ENCODE data around the gene DHX36.

DHX36 gene

DNA sequence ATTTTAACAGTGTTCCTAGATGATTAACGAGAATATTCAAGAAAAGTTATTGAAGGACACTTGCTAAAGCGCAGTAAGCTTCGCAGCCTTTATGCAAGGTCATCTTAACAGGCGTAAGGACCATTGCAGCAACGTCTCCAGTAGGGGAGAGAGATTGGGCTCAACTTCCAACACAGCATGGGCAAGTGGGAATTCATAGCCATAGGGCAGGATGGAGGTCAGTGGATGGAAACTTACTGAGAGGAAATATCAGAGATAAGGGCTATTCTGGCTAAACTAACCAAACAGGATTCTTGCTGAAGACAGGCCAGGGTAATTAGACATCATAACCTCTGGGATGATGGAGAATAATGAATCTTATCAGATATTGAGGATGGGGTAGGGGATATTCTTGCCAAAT is 82.8 kb downstream of the DHX36 start:
- Histone ChIP-seq H3K9ac (ENCODE audit: low read depth, low read length) (no peak overlapping the region), H3K9me3 (ENCODE audit: insufficient read depth, low read depth, low read length) (no peaks in the 10 kb centered on the region), H3K36me3 (ENCODE audit: insufficient read depth, low read depth, low read length) (peaks cover 10% of the 10 kb centered on the region; the same call in 1 of the 2 replicates), H3K4me3 (ENCODE audit: low read length) (no peak overlapping the region), H3K27ac (ENCODE audit: low read length) (no peak overlapping the region), H3K4me1 (ENCODE audit: insufficient read depth, low read length) (peaks cover 3% of the 10 kb centered on the region; the same call in 1 of the 2 replicates), H3K27me3 (ENCODE audit: insufficient read depth, low read length) (no peaks in the 10 kb centered on the region)

DNA sequence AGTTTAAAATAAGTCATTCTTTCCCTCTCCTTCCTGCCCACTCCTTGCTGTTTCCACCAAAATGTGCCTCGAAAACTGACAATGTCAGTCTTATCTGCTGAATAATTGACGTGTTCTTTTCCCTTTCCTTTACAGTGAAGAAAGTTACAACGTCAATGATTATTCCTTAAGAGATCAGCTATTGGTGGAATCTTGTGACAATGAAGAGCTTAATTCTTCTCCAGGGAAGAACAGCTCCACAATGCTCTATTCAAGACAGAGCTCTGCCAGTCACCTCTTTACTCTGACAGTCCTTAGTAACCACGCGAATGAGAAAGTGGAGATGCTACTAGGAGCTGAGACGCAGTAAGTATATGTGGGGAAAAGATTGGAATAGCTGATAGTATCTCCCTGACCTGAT is 84.1 kb downstream of the DHX36 start:
- Histone ChIP-seq H3K4me1 (ENCODE audit: insufficient read depth, low read length) (peaks cover 3% of the 10 kb centered on the region; the same call in 1 of the 2 replicates), H3K4me3 (ENCODE audit: low read length) (no peak overlapping the region), H3K36me3 (ENCODE audit: insufficient read depth, low read depth, low read length) (peaks cover 10% of the 10 kb centered on the region; the same call in 1 of the 2 replicates), H3K27ac (ENCODE audit: low read length) (no peak overlapping the region), H3K27me3 (ENCODE audit: insufficient read depth, low read length) (no peaks in the 10 kb centered on the region), H3K9me3 (ENCODE audit: insufficient read depth, low read depth, low read length) (no peaks in the 10 kb centered on the region), H3K9ac (ENCODE audit: low read depth, low read length) (no peak overlapping the region)

GRCh38 chr3:154236331-154236730 is 88.0 kb downstream of the DHX36 start:
- Histone ChIP-seq H3K4me1 (ENCODE audit: insufficient read depth, low read length) (no peaks in the 10 kb centered on the region), H3K9ac (ENCODE audit: low read depth, low read length) (no peak overlapping the region), H3K4me3 (ENCODE audit: low read length) (no peak overlapping the region), H3K9me3 (ENCODE audit: insufficient read depth, low read depth, low read length) (no peaks in the 10 kb centered on the region), H3K27me3 (ENCODE audit: insufficient read depth, low read length) (no peaks in the 10 kb centered on the region), H3K36me3 (ENCODE audit: insufficient read depth, low read depth, low read length) (peaks cover 10% of the 10 kb centered on the region; the same call in 1 of the 2 replicates), H3K27ac (ENCODE audit: low read length) (no peak overlapping the region)

GRCh38 chr3:154235330-154235729 is 89.0 kb downstream of the DHX36 start:
- no peak overlapping the region for H3K9ac ChIP-seq (ENCODE audit: low read depth, low read length)
- H3K4me1 ChIP-seq (ENCODE audit: insufficient read depth, low read length), result no peaks in the 10 kb centered on the region
- H3K9me3 ChIP-seq (ENCODE audit: insufficient read depth, low read depth, low read length), result no peaks in the 10 kb centered on the region
- peaks cover 2% of the 10 kb centered on the region; the same call in 1 of the 2 replicates for H3K36me3 ChIP-seq (ENCODE audit: insufficient read depth, low read depth, low read length)
- no peak overlapping the region for H3K27ac ChIP-seq (ENCODE audit: low read length)
- no peaks in the 10 kb centered on the region for H3K27me3 ChIP-seq (ENCODE audit: insufficient read depth, low read length)
- H3K4me3 ChIP-seq (ENCODE audit: low read length), result no peak overlapping the region

- H3K36me3 ChIP-seq (ENCODE audit: insufficient read depth, low read depth, low read length), result no peaks in the 10 kb centered on the region
- H3K4me1 ChIP-seq (ENCODE audit: insufficient read depth, low read length), result 0 out of 2 replicates have a peak, but pooled peaks cover 4% of the 10 kb centered on the region
- no peaks in the 10 kb centered on the region for H3K27me3 ChIP-seq (ENCODE audit: insufficient read depth, low read length)
- H3K4me3 ChIP-seq (ENCODE audit: low read length), result no peak overlapping the region
- no peak overlapping the region for H3K27ac ChIP-seq (ENCODE audit: low read length)
- no peaks in the 10 kb centered on the region for H3K9me3 ChIP-seq (ENCODE audit: insufficient read depth, low read depth, low read length)
- no peak overlapping the region for H3K9ac ChIP-seq (ENCODE audit: low read depth, low read length)
Measured at GRCh38 chr3:154229217-154229590, 95.1 kb downstream of the DHX36 start.

DNA sequence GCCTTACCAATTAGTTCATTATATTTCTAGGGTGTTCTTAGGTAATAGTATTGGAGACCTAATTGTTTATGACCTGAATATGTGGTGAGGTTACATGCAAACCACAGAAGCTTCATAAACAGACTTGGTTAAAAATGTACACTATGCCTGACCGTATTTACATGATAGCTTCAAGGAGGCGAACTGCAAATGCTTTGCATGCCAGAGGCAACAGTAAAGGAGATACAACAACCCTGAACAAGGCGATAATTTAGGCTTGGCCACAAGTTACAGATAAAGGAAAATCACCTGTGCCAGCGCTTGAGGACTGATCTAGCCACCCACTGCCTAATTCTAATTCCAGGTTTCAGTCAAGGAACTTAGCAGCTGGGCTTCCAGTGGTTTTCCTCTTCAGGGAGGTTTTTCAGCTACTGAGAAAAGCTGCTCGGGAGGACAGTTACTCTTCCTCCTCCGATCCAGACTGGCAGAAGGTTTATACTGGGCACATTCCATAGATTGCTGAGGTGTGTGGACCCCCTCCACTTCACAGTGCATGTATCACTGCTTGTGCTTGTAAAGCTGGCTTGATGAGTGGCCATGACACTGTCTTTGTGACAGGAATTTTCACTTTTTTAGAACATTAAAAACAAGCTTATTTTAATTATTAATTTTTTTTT is 95.6 kb downstream of the DHX36 start:
- no peaks in the 10 kb centered on the region for H3K27me3 ChIP-seq (ENCODE audit: insufficient read depth, low read length)
- H3K9ac ChIP-seq (ENCODE audit: low read depth, low read length), result no peak overlapping the region
- no peak overlapping the region for H3K27ac ChIP-seq (ENCODE audit: low read length)
- no peaks in the 10 kb centered on the region for H3K36me3 ChIP-seq (ENCODE audit: insufficient read depth, low read depth, low read length)
- H3K4me3 ChIP-seq (ENCODE audit: low read length), result no peak overlapping the region
- no peaks in the 10 kb centered on the region for H3K9me3 ChIP-seq (ENCODE audit: insufficient read depth, low read depth, low read length)
- 0 out of 2 replicates have a peak, but pooled peaks cover 4% of the 10 kb centered on the region for H3K4me1 ChIP-seq (ENCODE audit: insufficient read depth, low read length)

- no peak overlapping the region for H3K9ac ChIP-seq (ENCODE audit: low read depth, low read length)
- no peaks in the 10 kb centered on the region for H3K27me3 ChIP-seq (ENCODE audit: insufficient read depth, low read length)
- no peak overlapping the region for H3K27ac ChIP-seq (ENCODE audit: low read length)
- H3K9me3 ChIP-seq (ENCODE audit: insufficient read depth, low read depth, low read length), result no peaks in the 10 kb centered on the region
- H3K4me3 ChIP-seq (ENCODE audit: low read length), result no peak overlapping the region
- 0 out of 2 replicates have a peak, but pooled peaks cover 4% of the 10 kb centered on the region for H3K4me1 ChIP-seq (ENCODE audit: insufficient read depth, low read length)
- H3K36me3 ChIP-seq (ENCODE audit: insufficient read depth, low read depth, low read length), result no peaks in the 10 kb centered on the region
Measured at GRCh38 chr3:154227531-154227930, 96.8 kb downstream of the DHX36 start.

DNA sequence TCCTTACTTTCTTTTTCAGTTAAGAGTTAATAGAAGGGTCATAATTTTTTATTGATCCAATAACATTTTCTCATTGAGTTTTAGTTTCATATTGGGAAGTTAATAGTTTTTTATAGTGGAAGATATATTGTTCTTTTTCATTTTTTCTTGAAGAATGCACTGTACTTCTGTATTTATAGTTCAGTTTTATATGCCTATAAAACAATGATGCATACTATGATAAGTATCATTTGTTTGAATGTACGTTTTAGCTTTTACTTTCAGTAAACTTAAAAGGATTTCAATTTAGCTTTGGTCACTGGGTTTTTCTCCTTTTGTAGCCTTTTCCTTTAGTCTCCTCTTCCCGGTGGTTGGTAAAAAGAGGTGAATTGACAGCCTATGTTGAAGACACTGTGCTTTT is 98.8 kb downstream of the DHX36 start:
- Histone ChIP-seq H3K9me3 (ENCODE audit: insufficient read depth, low read depth, low read length) (no peaks in the 10 kb centered on the region), H3K9ac (ENCODE audit: low read depth, low read length) (no peak overlapping the region), H3K36me3 (ENCODE audit: insufficient read depth, low read depth, low read length) (no peaks in the 10 kb centered on the region), H3K27ac (ENCODE audit: low read length) (no peak overlapping the region), H3K27me3 (ENCODE audit: insufficient read depth, low read length) (no peaks in the 10 kb centered on the region), H3K4me3 (ENCODE audit: low read length) (no peak overlapping the region), H3K4me1 (ENCODE audit: insufficient read depth, low read length) (0 out of 2 replicates have a peak, but pooled peaks cover 4% of the 10 kb centered on the region)

- H3K9ac ChIP-seq (ENCODE audit: low read depth, low read length), result no peak overlapping the region
- no peaks in the 10 kb centered on the region for H3K27me3 ChIP-seq (ENCODE audit: insufficient read depth, low read length)
- H3K4me3 ChIP-seq (ENCODE audit: low read length), result no peak overlapping the region
- H3K27ac ChIP-seq (ENCODE audit: low read length), result no peak overlapping the region
- H3K4me1 ChIP-seq (ENCODE audit: insufficient read depth, low read length), result 0 out of 2 replicates have a peak, but pooled peaks cover 4% of the 10 kb centered on the region
- no peaks in the 10 kb centered on the region for H3K36me3 ChIP-seq (ENCODE audit: insufficient read depth, low read depth, low read length)
- H3K9me3 ChIP-seq (ENCODE audit: insufficient read depth, low read depth, low read length), result no peaks in the 10 kb centered on the region
Measured at GRCh38 chr3:154224866-154225265, 99.4 kb downstream of the DHX36 start.

DNA sequence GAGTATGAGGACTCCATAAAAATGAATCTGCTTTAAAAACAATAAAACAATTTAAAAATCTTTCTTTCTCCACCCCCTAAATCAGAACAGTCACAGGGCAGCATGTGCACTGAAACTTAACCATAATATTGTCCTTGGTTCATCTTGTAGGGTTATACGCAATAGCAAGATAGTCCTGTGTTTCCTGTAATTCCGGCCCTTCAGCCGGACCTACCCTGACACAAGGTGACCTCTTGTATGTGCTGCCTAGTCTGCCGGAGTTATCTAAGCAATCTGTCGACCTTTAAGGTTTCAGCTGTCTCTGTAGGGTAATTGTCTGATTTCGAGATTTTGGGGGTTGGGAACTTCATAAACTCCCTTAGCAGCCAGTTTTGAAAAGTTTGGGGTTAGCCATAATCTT is 99.9 kb downstream of the DHX36 start:
- no peaks in the 10 kb centered on the region for H3K36me3 ChIP-seq (ENCODE audit: insufficient read depth, low read depth, low read length)
- 0 out of 2 replicates have a peak, but pooled peaks cover 4% of the 10 kb centered on the region for H3K4me1 ChIP-seq (ENCODE audit: insufficient read depth, low read length)
- H3K9ac ChIP-seq (ENCODE audit: low read depth, low read length), result no peak overlapping the region
- H3K27ac ChIP-seq (ENCODE audit: low read length), result no peak overlapping the region
- no peaks in the 10 kb centered on the region for H3K9me3 ChIP-seq (ENCODE audit: insufficient read depth, low read depth, low read length)
- H3K4me3 ChIP-seq (ENCODE audit: low read length), result no peak overlapping the region
- no peaks in the 10 kb centered on the region for H3K27me3 ChIP-seq (ENCODE audit: insufficient read depth, low read length)

DNA sequence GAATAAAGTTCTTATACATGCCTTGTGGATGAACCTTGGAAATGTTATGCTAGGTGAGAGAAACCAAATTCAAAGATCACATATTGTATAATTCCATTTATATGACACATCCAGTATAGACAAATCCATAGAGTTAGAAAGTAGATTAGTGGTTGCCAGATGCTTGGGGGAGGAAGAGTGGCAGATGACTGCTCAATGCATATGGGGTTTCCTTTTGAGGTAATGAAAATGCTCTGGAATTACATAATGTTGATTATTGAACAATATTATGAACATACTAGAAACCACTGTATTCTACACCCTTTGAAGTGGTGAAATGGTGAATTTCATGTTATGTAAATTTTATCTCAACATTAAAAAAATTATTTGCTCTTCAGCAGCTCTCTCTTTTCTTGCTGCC is 100.8 kb downstream of the DHX36 start:
- H3K4me3 ChIP-seq (ENCODE audit: low read length), result no peak overlapping the region

More for the DNA sequence above, 100.8 kb downstream of the DHX36 start:
- H3K27ac ChIP-seq (ENCODE audit: low read length), result no peak overlapping the region
- no peaks in the 10 kb centered on the region for H3K27me3 ChIP-seq (ENCODE audit: insufficient read depth, low read length)
- no peaks in the 10 kb centered on the region for H3K9me3 ChIP-seq (ENCODE audit: insufficient read depth, low read depth, low read length)
- peaks cover 7% of the 10 kb centered on the region; the same call in 1 of the 2 replicates for H3K36me3 ChIP-seq (ENCODE audit: insufficient read depth, low read depth, low read length)
- no peak overlapping the region for H3K9ac ChIP-seq (ENCODE audit: low read depth, low read length)
- 0 out of 2 replicates have a peak, but pooled peaks cover under 1% of the 10 kb centered on the region for H3K4me1 ChIP-seq (ENCODE audit: insufficient read depth, low read length)
